Fibroblast of lung (primary cell): ENCODE results near the gene OLIG3. TPM values are rescaled to one million over a fixed set of nuclear protein-coding genes. Genes with fewer than 3 reads are reported as not detected.

Experiments used
- DNase-seq, 2 donors: peaks; one replicate each; pipeline versions ENCODE4 v3.0.0 to v3.0.0-alpha.2; 2010; ENCODE audit warnings: low read depth in 2 of 2
- H2AFZ ChIP-seq: 2 replicates; pipeline ENCODE4 v1.5.1; 2012; ENCODE audit warnings: low read length, control low read depth, inconsistent platforms
- H3K27ac ChIP-seq: 2 replicates; pipeline ENCODE4 v1.5.1; 2011; ENCODE audit warnings: low read length, control low read depth; ENCODE audit not compliant: insufficient read depth
- H3K27me3 ChIP-seq: 2 replicates; pipeline ENCODE4 v1.5.1; 2011; ENCODE audit warnings: mild to moderate bottlenecking, low read length; ENCODE audit not compliant: control insufficient read depth, insufficient read depth
- H3K36me3 ChIP-seq: 2 replicates; pipeline ENCODE4 v1.5.1; 2011; ENCODE audit warnings: low read length; ENCODE audit not compliant: control insufficient read depth, insufficient read depth
- H3K4me1 ChIP-seq: 2 replicates; pipeline ENCODE4 v1.5.1; 2011; ENCODE audit warnings: low read length; ENCODE audit not compliant: control insufficient read depth, insufficient read depth; ENCODE audit errors: extremely low read depth
- H3K4me2 ChIP-seq: 2 replicates; pipeline ENCODE4 v1.5.1; 2011; ENCODE audit warnings: low read length, control low read depth; ENCODE audit not compliant: insufficient read depth; ENCODE audit errors: extremely low read depth
- H3K4me3 ChIP-seq, 4 experiments: fragments of 200-600 bp in 1 of 4; sonication (generic) in 1 of 4; replicated peaks in 1 of 4; 2 replicates each; pipeline ENCODE4 v1.5.1; 2011 to 2016; ENCODE audit warnings: low read length in 4 of 4, low read depth in 3 of 4, mild to moderate bottlenecking in 3 of 4, control low read depth in 2 of 4, inconsistent platforms in 1 of 4, mixed read lengths in 1 of 4; ENCODE audit not compliant: insufficient read depth in 1 of 4; ENCODE audit errors: control extremely low read depth in 1 of 4
- H3K79me2 ChIP-seq: 2 replicates; pipeline ENCODE4 v1.5.1; 2012; ENCODE audit warnings: mild to moderate bottlenecking, low read length, inconsistent platforms; ENCODE audit not compliant: control insufficient read depth, insufficient read depth
- H3K9ac ChIP-seq: 2 replicates; pipeline ENCODE4 v1.5.1; 2011; ENCODE audit warnings: mild to moderate bottlenecking, low read length, control low read depth; ENCODE audit not compliant: insufficient read depth
- H3K9me3 ChIP-seq: 2 replicates; pipeline ENCODE4 v1.5.1; 2012; ENCODE audit warnings: low read depth, low read length; ENCODE audit not compliant: control insufficient read depth, insufficient read depth
- H4K20me1 ChIP-seq: 2 replicates; pipeline ENCODE4 v1.5.1; 2011; ENCODE audit warnings: low read length; ENCODE audit not compliant: control insufficient read depth, insufficient read depth; ENCODE audit errors: extremely low read depth
- CTCF ChIP-seq, 2 donors: IDR thresholded peaks in 1 of 2; conservative IDR thresholded peaks in 1 of 2; 1 replicate in 1 of 2; 2 replicates in 1 of 2; pipeline ENCODE4 v1.5.1; 2011 to 2012; ENCODE audit warnings: low read length in 2 of 2, control low read depth in 1 of 2, inconsistent platforms in 1 of 2, low read depth in 1 of 2, mild to moderate bottlenecking in 1 of 2
- EZH2 ChIP-seq: IDR thresholded peaks from 2 replicates; pipeline ENCODE4 v1.5.1; 2012; ENCODE audit warnings: low read length, control low read depth, mild to moderate bottlenecking; ENCODE audit errors: missing control alignments
- polyA plus RNA-seq, 2 donors: library from polyadenylated mRNA; depleted of rRNA in 1 of 2; stranded (reverse) in 1 of 2; unstranded in 1 of 2; fragments of >200 nt; gene quantifications; 2 replicates each; pipeline ENCODE4 v1.2.1, GENCODE V29; 2011 to 2012; ENCODE audit warnings: missing spikeins in 1 of 2
- total RNA-seq: library from RNA; depleted of rRNA; stranded (reverse); fragments of >200 nt; gene quantifications from 2 replicates; pipeline ENCODE4 v1.2.1, GENCODE V29; 2014

OLIG3 gene
- total and polyA plus RNA-seq, 2 donors (not counting 1 experiment from before 2014, with no cell fraction given), result not detected

GRCh38 chr6:137452333-137452894, 41.8 kb downstream of the OLIG3 start:
- Histone ChIP-seq H3K9ac (no peak overlapping the region), H3K4me1 (peaks cover 11% of the 10 kb centered on the region), H3K27ac (peak overlapping the region; percentile 28), H3K79me2 (no peaks in the 10 kb centered on the region), H4K20me1 (no peaks in the 10 kb centered on the region), H3K36me3 (no peaks in the 10 kb centered on the region), H3K27me3 (no peaks in the 10 kb centered on the region), H3K4me2 (peak overlapping the region; percentile 51), H3K4me3 (peak overlapping the region in 1 of 4 experiments; percentile 17), H2AFZ (no peak overlapping the region), H3K9me3 (no peaks in the 10 kb centered on the region)
- no peak for TF ChIP-seq CTCF (conservative IDR thresholded peaks at IDR 0.05 in 1 of 2, IDR thresholded peaks at IDR 0.05 in 1 of 2; ENCODE audit: low read depth in 1 of 2, low read length in 2 of 2)
- TF ChIP-seq EZH2, result no peak
- DNase-seq, result peak; percentile 28 to 76

- Histone ChIP-seq H3K27ac (no peak overlapping the region), H2AFZ (no peak overlapping the region), H3K79me2 (no peaks in the 10 kb centered on the region), H4K20me1 (no peaks in the 10 kb centered on the region), H3K4me2 (no peak overlapping the region), H3K27me3 (no peaks in the 10 kb centered on the region), H3K4me1 (no peaks in the 10 kb centered on the region), H3K36me3 (no peaks in the 10 kb centered on the region), H3K4me3 (no peak overlapping the region), H3K9ac (no peak overlapping the region), H3K9me3 (no peaks in the 10 kb centered on the region)
- no peak for DNase-seq
- no peak for TF ChIP-seq EZH2
- no peak for TF ChIP-seq CTCF (conservative IDR thresholded peaks at IDR 0.05 in 1 of 2, IDR thresholded peaks at IDR 0.05 in 1 of 2; ENCODE audit: low read depth in 1 of 2, low read length in 2 of 2)
Measured at GRCh38 chr6:137443901-137444300, 50.3 kb downstream of the OLIG3 start.
